ENCODE measurements around the gene C1QTNF8. TPM values are rescaled to one million over a fixed set of nuclear protein-coding genes. Genes with fewer than 3 reads are reported as not detected.

Gene C1QTNF8
- total and polyA plus RNA-seq, 2 of the 13 experiments (the other 11 are each of a cell fraction or from before 2014, with no cell fraction given): 0.09 TPM; not detected in 1

DNA sequence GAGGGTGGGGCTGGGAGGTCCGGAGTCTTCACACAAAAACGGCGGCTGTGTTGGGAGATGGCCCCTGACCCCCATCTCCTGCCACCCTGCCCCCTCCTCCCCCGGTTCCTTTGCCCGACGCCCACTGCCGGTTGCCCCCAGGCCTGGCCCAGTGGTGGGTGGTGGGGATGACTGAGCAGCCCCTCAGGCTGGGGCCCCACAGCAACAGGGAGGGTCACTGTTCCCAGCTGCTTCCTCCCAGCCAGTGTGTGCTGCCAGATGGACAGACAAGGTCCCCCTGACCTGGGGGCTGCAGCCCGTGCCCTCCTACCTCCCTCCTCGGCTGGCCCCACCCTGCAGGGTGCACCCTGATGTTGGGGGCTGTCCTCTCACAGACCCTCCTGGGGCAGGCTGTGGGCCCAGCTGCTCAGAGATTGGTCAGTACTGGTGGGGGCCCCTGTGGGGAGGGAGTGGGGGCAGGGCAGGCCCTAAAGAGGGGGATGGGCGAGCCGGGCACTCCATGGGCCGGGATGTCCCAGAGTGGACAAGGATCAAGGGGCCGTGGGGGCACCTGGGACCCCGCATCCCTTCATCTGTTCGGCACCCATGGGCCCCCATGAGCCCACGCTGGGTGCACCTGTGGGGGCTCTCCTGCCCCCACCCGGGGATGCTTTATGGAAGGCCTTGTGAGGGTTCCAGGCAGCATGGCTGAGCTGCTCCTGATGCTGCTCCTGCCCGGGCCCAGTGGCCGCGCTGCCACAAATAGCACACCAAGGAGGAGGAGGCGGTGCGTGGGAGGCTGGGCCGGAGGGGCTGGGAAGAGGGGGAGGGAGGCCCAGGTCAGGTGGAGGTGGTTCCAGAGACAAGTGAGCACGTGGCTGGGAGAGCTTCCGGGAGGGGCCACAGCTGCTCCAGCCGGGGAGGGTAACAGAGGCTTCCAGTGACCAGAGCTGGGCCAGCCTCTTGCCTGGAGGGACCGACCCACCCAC, 5.1 kb downstream of the C1QTNF8 start (continued):
- TF ChIP-seq, protein P1, sequence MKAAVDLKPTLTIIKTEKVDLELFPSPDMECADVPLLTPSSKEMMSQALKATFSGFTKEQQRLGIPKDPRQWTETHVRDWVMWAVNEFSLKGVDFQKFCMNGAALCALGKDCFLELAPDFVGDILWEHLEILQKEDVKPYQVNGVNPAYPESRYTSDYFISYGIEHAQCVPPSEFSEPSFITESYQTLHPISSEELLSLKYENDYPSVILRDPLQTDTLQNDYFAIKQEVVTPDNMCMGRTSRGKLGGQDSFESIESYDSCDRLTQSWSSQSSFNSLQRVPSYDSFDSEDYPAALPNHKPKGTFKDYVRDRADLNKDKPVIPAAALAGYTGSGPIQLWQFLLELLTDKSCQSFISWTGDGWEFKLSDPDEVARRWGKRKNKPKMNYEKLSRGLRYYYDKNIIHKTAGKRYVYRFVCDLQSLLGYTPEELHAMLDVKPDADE (CRISPR knock-in tag; IDR thresholded peaks at IDR 0.05): no peak
- TF ChIP-seq EHMT2 (IDR thresholded peaks at IDR 0.05; ENCODE audit: borderline replicate concordance, low read depth, low read length): no peak
- TF ChIP-seq PTBP1 (IDR thresholded peaks at IDR 0.05; ENCODE audit: low read depth, low read length, poor library complexity, severe bottlenecking): no peak
- TF ChIP-seq, protein P2, sequence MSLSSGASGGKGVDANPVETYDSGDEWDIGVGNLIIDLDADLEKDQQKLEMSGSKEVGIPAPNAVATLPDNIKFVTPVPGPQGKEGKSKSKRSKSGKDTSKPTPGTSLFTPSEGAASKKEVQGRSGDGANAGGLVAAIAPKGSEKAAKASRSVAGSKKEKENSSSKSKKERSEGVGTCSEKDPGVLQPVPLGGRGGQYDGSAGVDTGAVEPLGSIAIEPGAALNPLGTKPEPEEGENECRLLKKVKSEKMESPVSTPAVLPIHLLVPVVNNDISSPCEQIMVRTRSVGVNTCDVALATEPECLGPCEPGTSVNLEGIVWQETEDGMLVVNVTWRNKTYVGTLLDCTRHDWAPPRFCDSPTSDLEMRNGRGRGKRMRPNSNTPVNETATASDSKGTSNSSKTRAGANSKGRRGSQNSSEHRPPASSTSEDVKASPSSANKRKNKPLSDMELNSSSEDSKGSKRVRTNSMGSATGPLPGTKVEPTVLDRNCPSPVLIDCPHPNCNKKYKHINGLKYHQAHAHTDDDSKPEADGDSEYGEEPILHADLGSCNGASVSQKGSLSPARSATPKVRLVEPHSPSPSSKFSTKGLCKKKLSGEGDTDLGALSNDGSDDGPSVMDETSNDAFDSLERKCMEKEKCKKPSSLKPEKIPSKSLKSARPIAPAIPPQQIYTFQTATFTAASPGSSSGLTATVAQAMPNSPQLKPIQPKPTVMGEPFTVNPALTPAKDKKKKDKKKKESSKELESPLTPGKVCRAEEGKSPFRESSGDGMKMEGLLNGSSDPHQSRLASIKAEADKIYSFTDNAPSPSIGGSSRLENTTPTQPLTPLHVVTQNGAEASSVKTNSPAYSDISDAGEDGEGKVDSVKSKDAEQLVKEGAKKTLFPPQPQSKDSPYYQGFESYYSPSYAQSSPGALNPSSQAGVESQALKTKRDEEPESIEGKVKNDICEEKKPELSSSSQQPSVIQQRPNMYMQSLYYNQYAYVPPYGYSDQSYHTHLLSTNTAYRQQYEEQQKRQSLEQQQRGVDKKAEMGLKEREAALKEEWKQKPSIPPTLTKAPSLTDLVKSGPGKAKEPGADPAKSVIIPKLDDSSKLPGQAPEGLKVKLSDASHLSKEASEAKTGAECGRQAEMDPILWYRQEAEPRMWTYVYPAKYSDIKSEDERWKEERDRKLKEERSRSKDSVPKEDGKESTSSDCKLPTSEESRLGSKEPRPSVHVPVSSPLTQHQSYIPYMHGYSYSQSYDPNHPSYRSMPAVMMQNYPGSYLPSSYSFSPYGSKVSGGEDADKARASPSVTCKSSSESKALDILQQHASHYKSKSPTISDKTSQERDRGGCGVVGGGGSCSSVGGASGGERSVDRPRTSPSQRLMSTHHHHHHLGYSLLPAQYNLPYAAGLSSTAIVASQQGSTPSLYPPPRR (CRISPR knock-in tag; IDR thresholded peaks at IDR 0.05; ENCODE audit: borderline replicate concordance): no peak
- TF ChIP-seq ONECUT2 (CRISPR knock-in tag; IDR thresholded peaks at IDR 0.05): no peak
- no peak for TF ChIP-seq ZMYM4 (CRISPR knock-in tag; IDR thresholded peaks at IDR 0.05)
- TF ChIP-seq, protein P3, sequence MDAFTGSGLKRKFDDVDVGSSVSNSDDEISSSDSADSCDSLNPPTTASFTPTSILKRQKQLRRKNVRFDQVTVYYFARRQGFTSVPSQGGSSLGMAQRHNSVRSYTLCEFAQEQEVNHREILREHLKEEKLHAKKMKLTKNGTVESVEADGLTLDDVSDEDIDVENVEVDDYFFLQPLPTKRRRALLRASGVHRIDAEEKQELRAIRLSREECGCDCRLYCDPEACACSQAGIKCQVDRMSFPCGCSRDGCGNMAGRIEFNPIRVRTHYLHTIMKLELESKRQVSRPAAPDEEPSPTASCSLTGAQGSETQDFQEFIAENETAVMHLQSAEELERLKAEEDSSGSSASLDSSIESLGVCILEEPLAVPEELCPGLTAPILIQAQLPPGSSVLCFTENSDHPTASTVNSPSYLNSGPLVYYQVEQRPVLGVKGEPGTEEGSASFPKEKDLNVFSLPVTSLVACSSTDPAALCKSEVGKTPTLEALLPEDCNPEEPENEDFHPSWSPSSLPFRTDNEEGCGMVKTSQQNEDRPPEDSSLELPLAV (CRISPR knock-in tag; conservative IDR thresholded peaks at IDR 0.05; ENCODE audit: low read depth): no peak
- no peak for TF ChIP-seq ZNF605 (CRISPR knock-in tag; IDR thresholded peaks at IDR 0.05)
- TF ChIP-seq KLF11 (CRISPR knock-in tag; IDR thresholded peaks at IDR 0.05): peak; percentile 68; the same call in 1 of the 2 replicates
- no peak for TF ChIP-seq ZNF776 (CRISPR knock-in tag; IDR thresholded peaks at IDR 0.05)
- TF ChIP-seq ZNF766 (CRISPR knock-in tag; IDR thresholded peaks at IDR 0.05; ENCODE audit: borderline replicate concordance): no peak
- TF ChIP-seq SAFB2 (CRISPR knock-in tag; IDR thresholded peaks at IDR 0.05; ENCODE audit: borderline replicate concordance, low read depth): no peak
- peak; percentile 20 for TF ChIP-seq SPEN (CRISPR knock-in tag; IDR thresholded peaks at IDR 0.05; ENCODE audit: low read depth)
- TF ChIP-seq MZF1 (CRISPR knock-in tag; IDR thresholded peaks at IDR 0.05; ENCODE audit: borderline replicate concordance): no peak
- TF ChIP-seq ZNF3 (CRISPR knock-in tag; IDR thresholded peaks at IDR 0.05): no peak
- no peak for TF ChIP-seq ATRX (CRISPR knock-in tag; IDR thresholded peaks at IDR 0.05; ENCODE audit: borderline replicate concordance)
- TF ChIP-seq ZNF746 (CRISPR knock-in tag; IDR thresholded peaks at IDR 0.05): peak; percentile 66; the same call in 1 of the 2 replicates
- no peak for TF ChIP-seq RFX3 (CRISPR knock-in tag; IDR thresholded peaks at IDR 0.05)
- TF ChIP-seq RFXAP (CRISPR knock-in tag; IDR thresholded peaks at IDR 0.05; ENCODE audit: borderline replicate concordance): no peak
- no peak for TF ChIP-seq ZFP41 (CRISPR knock-in tag; IDR thresholded peaks at IDR 0.05; ENCODE audit: borderline replicate concordance)
- no peak for TF ChIP-seq FOXC1 (CRISPR knock-in tag; IDR thresholded peaks at IDR 0.05; ENCODE audit: borderline replicate concordance)
- TF ChIP-seq ZFP36 (IDR thresholded peaks at IDR 0.05; ENCODE audit: borderline replicate concordance, low read depth, low read length, partially characterized antibody): no peak
- no peak for TF ChIP-seq HMGA1 (CRISPR knock-in tag; conservative IDR thresholded peaks at IDR 0.05)
